ENCODE results near the gene GAS7.

The GAS7 gene

DNA sequence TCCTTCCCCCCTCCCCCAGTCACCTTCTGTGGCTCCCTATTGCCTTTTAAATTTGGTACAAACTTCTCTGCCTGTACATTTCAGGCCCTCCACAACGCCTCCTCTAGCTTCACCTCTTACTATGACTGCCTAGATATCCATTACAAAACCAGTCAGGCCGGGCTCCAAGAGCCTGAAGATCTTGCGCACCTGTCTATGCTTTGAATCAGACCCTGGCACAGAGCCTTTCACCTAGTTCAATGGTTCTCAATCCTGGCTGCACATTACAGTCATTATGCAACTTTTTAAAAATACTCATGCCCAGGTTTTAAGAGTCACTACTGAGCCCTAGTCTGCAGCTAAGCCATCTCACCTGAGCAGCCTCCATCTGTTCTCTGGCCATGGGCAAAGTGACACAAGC lies 1.6 kb upstream of the GAS7 start:
- DNase-seq (ENCODE audit: low read depth), result no peak

DNA sequence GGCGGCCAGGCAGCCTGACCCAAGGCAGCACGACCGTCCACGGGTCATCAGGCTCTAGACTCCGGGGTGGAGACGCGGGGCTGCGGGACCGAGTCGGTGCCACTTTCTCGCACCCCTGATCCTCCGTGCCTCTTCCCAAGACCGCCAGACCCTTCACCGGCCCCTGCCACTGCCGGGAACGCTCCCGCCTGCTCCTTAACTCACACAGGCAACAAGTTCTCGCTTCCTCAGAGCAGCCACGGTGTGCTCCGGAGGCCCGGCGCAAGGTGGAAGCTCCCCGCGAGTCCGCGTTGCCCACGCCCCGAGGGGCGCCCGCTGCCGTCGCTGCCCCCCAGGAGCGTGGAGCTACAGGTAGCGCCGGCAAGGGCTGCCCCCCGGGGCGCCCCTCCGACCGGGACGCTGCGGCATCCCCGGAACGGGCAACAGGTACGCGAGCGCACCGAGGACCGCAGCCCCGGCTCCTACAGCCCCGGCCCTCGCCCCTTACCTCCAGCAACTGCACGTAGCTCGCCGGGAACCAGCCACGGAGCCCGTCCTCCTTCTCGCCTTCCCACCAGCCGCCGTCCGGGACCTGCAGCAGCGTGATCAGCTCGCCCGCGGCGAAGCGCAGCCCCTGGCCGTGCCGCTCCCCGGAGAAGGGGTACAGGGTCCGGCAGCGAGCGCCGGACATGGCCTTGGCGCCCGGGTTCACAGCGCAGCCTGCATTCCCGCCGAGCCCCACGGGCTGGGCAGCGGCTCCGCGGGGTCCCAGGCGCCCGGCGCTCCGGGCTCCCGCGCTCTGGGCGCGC lies 491 bp downstream of the GAS7 start:
- DNase-seq (ENCODE audit: low read depth), result no peak

GRCh38 chr17:10197362-10197720 lies 1.1 kb downstream of the GAS7 start:
- DNase-seq (ENCODE audit: low read depth), result no peak

GRCh38 chr17:10196941-10197340 lies 1.5 kb downstream of the GAS7 start:
- no peak for DNase-seq (ENCODE audit: low read depth)

DNA sequence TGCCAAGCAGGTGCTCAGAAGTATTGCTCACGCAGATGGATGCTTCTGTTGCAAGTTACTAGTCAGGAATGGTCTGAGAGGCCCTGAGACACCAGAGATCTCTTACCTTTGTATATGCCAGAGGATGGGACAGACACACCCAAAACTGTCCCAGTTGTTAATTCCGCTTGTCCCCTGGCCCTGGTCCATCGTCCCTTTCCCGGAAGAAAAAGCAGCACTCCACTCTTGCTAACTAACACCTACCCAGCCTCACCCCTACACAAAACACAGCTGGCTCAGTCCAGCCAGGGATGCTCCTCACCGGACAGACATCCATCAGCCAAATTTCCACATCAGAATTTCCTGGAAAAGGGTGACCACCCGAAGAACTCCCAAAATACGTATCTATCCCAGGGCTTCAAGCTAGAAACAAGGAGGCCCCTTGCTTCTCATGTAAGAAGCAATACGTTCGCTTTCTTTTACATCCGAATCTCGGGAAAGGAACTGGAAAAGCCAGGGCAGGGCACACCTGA lies 2.0 kb downstream of the GAS7 start:
- DNase-seq (ENCODE audit: low read depth), result no peak

GRCh38 chr17:10195090-10195805 lies 3.2 kb downstream of the GAS7 start:
- no peak for DNase-seq (ENCODE audit: low read depth)

DNA sequence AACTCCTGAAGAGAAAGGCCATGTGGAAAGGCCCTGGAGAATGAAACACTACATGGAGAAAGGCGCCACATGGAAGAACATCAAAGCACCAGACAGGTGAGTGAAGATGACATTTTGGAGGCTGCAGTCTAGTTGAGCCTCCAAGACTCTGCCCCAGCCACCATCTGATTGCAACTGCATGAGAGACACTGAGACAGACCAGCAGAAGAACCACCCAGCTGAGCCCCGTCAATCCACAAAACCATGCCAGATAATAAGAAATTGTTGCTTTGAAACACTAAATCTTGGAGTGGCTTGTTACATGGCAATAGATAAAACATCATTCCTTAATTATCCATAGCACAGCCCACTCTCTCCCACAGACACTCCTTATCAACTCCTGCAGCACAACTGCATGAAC lies 4.8 kb downstream of the GAS7 start:
- no peak for DNase-seq (ENCODE audit: low read depth)

DNA sequence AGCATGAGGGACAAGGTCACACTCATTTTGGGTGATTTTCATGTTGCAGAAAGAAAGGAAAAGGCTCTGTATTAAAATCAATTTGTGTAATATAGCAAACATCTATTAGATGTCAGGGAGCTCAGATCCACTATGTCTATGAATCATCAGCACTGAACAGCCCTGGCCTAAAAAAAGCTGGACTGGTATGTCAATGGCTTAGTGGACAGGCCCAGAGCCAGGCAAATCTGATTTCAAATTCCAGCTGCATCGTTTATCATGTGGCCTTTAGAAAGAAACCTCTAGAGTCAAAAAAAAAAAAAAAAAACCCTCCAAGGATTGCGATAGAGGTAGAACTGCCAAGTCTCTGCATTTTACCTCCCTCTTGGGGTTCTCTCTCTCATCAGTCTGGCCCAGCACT lies 5.4 kb downstream of the GAS7 start:
- no peak for DNase-seq (ENCODE audit: low read depth)

GRCh38 chr17:10192461-10192860 lies 5.9 kb downstream of the GAS7 start:
- DNase-seq (ENCODE audit: low read depth), result no peak

DNA sequence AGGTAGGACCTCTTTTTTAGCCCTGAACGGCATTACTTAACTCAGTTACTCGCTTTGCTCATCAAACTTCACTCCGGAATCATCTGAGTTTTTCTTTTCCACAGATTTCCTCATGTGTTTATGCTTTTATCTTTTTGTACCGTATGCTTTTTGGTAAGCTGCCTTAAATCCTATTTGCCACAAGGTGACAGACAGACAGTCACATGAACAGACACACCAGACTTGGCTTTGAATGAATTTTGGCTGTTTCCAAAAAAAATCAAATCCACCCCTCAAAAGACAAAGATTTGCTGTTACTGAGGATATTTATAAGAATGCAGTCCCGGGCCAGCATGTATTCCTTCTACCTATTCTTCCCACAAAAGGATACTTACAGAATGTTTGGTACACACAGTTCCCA lies 10.9 kb downstream of the GAS7 start:
- no peak for DNase-seq (ENCODE audit: low read depth)

- no peak for DNase-seq (ENCODE audit: low read depth)
These were observed 11.5 kb downstream of the GAS7 start for GRCh38 chr17:10186771-10187410.

GRCh38 chr17:10183931-10184930 lies 14.2 kb downstream of the GAS7 start:
- DNase-seq (ENCODE audit: low read depth), result no peak

- DNase-seq (ENCODE audit: low read depth), result no peak
These were observed 15.6 kb downstream of the GAS7 start for GRCh38 chr17:10182785-10183184.

DNA sequence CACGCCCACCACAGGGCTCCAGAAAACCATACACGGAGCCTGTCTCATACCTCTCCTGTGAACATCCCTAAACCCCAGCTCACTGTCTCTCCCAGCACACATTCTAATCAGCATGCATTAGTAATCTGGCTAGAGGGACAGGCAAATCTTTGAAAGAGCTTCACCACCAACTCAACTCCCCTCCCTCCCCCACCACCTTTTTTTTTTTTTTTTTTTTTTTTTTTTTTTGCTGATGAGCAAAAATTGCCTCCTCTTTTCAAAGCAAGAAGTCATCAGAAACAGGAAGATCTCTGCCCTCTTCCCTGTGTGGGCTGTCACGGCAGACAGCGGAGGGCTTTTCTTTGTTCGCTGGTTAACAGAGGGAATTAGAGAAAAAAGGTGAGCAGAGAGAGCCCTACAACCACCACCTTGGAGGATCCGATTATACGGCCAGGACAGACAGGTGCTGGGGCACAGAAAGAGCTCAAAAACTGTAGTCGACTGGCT lies 19.9 kb downstream of the GAS7 start:
- no peak for DNase-seq (ENCODE audit: low read depth)

DNA sequence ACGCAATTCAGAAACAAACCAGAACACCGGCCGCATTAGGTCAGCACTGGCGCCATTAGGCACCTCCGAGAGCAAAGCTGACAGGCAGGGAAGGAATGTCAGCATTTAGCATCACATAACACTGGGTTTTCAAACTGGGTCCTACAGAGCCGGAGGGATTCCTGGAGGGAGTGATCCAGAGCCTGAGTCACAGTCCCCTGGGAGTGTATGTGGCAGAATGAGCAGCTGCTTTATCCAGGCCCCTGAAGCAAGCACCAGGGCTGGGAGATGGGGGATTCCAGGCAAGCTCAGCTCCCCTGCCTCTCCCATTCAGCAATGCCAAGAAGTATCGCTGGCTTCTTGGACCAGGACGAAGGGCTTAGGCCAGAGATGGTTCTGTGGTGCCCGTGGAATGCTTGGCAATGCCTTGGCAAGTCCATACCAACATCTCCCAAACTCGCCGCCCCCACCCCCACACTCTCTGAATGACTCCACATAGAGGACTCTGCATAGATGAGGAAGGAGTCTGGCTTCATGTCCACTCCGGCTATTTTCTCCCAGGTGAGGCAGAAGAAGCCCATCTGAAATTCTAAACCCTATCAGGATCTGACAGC lies 20.4 kb downstream of the GAS7 start:
- no peak for DNase-seq (ENCODE audit: low read depth)

- DNase-seq (ENCODE audit: low read depth), result no peak
These were observed 21.1 kb downstream of the GAS7 start for GRCh38 chr17:10177131-10177912.

- no peak for DNase-seq (ENCODE audit: low read depth)
These were observed 24.5 kb downstream of the GAS7 start for GRCh38 chr17:10173913-10174312.

DNA sequence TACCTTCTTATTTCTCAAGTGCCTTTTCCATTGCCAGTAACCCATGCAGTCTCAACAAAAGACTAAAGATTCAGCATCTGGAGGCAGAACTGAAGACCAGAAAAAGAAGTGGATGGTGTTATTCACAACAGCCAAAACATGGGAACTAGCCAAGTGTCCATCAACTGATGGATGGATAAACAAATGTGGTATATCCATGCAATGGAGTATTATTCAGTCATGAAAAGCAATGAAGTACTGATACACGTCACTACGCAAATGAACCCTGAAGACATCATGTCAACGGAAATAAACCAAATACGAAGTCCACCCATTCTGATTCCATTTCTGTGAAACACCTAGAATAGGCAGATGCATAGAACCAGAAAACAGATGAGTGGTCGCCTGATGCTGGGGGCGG lies 25.6 kb downstream of the GAS7 start:
- DNase-seq (ENCODE audit: low read depth), result no peak

GRCh38 chr17:10172241-10172741 lies 26.1 kb downstream of the GAS7 start:
- no peak for DNase-seq (ENCODE audit: low read depth)

DNA sequence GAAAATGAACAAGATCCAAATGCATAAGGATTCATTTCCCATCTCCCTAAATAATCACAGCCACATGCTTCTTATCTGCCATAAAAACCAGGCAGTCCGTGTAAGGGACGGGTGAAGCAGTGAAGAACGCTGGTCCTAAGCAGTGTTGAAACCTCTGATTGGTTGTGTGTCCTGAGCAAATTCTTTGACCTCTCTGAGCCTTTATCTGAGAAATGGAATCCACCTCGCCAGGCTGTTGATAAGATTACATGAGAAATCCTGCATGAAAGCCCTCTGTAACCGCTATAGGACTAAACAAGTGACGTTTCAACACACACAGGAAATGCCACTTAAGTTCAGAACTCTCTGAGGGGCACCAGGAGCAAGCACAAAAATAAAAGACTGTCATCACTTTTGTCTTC lies 26.8 kb downstream of the GAS7 start:
- no peak for DNase-seq (ENCODE audit: low read depth)
